Measurements from ENCODE around the gene NCOA6. TPM values are rescaled to one million over a fixed set of nuclear protein-coding genes. Genes with fewer than 3 reads are reported as not detected.

NCOA6 gene
- total RNA-seq, 1 donor: 11.3 TPM

DNA sequence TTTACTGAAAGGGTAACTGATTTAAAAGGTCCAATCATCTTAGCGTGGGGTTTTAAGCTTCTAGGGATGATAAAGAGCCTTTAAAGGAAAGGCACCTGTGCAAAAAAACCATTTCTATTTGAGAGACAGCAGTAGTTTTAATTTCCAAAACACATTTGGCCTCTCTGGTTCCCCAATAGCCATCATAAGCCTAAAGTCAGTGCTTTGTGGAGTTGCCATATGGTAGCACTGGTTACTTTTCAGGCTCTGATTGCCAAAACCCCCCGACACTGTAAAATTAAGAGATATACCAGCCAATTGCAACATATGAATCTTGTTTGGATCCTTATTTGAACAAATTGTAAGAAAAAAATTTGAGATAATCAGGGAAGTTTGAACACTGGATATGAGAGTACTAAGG, 76.7 kb downstream of the NCOA6 start:
- TF ChIP-seq, protein P1, sequence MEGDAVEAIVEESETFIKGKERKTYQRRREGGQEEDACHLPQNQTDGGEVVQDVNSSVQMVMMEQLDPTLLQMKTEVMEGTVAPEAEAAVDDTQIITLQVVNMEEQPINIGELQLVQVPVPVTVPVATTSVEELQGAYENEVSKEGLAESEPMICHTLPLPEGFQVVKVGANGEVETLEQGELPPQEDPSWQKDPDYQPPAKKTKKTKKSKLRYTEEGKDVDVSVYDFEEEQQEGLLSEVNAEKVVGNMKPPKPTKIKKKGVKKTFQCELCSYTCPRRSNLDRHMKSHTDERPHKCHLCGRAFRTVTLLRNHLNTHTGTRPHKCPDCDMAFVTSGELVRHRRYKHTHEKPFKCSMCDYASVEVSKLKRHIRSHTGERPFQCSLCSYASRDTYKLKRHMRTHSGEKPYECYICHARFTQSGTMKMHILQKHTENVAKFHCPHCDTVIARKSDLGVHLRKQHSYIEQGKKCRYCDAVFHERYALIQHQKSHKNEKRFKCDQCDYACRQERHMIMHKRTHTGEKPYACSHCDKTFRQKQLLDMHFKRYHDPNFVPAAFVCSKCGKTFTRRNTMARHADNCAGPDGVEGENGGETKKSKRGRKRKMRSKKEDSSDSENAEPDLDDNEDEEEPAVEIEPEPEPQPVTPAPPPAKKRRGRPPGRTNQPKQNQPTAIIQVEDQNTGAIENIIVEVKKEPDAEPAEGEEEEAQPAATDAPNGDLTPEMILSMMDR (IDR thresholded peaks at IDR 0.05; ENCODE audit: insufficient read depth, low read length): no peak
- DNase-seq (ENCODE audit: low read depth): no peak
- no peak overlapping the region for H3K4me3 ChIP-seq (ENCODE audit: low read depth, low read length)

DNA sequence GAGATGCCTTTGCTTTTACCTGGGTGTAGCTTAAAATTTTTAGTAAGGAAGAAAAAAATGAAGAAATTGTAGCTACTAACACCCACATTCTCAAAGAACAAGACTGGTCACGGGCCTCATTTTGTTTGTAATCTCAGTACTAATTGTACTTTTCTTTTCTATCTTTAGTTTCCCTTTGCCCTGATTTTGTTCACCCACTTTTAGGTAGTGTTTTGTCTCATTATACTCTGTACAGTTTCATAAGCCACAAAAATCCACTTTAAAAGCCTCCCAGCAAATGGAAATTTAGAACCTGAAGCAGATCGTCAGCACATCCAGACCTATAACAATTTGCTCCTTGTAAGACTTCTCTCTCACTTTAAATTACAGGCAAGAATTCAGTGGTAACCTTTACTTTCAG, 78.0 kb downstream of the NCOA6 start:
- TF ChIP-seq, protein P1 (IDR thresholded peaks at IDR 0.05; ENCODE audit: insufficient read depth, low read length): no peak
- no peak overlapping the region for H3K4me3 ChIP-seq (ENCODE audit: low read depth, low read length)
- DNase-seq (ENCODE audit: low read depth): no peak

DNA sequence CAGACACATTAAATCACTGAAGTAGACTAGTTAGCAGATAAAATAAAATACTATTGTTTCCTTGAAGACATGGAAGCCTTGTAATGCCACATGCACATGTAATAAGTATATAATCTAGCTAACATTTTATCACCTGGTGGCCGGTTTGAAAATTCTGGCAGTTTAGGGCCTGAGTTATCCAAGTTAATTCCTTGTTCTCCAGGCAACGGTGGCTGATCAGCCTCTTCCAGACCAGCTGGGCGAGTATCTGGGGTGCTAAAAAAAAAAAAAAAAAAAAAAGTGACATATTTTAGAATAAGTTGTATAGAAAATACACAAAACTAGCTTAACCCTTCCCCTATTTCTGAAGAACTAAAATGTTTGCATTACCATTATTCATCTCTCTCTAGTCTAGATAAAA, 78.8 kb downstream of the NCOA6 start:
- H3K4me3 ChIP-seq (ENCODE audit: low read depth, low read length): no peak overlapping the region
- TF ChIP-seq, protein P1 (IDR thresholded peaks at IDR 0.05; ENCODE audit: insufficient read depth, low read length): no peak
- peak; percentile 2 for DNase-seq (ENCODE audit: low read depth)

DNA sequence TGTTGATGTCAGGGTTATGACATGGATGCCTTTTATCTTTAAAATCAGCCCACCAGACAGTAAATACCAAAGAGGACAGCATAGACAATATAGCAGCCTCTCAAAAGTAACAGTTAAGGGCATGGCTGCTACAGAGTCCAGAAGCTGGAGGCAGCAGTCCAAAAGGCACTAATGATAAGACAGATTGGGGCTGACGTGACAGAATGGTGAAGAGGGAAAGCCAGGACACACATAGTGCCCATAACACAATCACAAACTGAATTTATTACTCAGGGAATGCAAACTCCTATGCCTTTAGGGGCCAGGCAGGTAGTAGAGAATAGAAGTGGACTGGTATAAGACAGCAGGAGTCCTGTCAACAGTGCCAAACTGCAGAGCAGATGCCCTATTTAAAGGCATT, 80.6 kb downstream of the NCOA6 start:
- no peak for DNase-seq (ENCODE audit: low read depth)
- TF ChIP-seq, protein P1 (IDR thresholded peaks at IDR 0.05; ENCODE audit: insufficient read depth, low read length): no peak
- no peak overlapping the region for H3K4me3 ChIP-seq (ENCODE audit: low read depth, low read length)

DNA sequence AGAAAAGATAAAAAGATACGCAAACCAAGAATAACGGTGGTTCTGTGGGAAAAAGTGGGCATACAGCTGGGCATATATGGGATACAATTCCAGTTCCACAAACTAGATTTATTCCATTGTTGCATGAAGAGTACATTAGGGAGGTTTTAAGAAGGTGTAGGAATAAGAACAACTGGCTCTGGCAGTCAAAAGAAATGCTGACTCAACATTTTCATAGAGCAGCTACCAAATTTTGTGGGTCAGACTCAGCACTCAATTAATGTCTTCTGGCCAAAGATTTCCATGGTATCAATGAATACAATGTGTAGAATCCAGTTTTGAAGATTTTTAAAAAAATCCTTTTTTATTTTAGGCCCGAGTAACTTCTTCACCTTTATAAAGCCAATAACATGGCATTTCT, 81.1 kb downstream of the NCOA6 start:
- TF ChIP-seq, protein P1 (IDR thresholded peaks at IDR 0.05; ENCODE audit: insufficient read depth, low read length): no peak
- DNase-seq (ENCODE audit: low read depth): no peak
- no peak overlapping the region for H3K4me3 ChIP-seq (ENCODE audit: low read depth, low read length)

DNA sequence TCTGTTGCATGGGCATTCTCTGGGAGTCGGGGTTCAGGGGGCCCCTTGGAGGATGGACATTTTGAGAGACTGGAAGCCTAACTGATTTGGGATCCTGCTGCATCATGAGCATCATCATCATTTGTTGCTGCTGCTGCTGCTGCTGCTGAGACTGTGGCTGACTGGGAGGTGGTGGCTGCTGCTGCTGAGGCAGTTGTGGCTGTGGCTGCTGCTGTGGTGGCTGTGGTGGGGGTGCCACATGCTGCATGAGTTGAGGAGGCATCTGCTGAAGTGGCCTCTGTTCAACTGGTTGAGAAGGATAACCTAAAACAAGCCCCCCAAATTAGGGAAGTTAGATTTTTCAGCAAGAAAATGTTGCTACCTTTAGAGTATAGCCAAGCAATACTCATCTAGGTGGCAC, 82.4 kb downstream of the NCOA6 start:
- TF ChIP-seq, protein P1 (IDR thresholded peaks at IDR 0.05; ENCODE audit: insufficient read depth, low read length): no peak
- H3K4me3 ChIP-seq (ENCODE audit: low read depth, low read length): no peak overlapping the region
- DNase-seq (ENCODE audit: low read depth): no peak

DNA sequence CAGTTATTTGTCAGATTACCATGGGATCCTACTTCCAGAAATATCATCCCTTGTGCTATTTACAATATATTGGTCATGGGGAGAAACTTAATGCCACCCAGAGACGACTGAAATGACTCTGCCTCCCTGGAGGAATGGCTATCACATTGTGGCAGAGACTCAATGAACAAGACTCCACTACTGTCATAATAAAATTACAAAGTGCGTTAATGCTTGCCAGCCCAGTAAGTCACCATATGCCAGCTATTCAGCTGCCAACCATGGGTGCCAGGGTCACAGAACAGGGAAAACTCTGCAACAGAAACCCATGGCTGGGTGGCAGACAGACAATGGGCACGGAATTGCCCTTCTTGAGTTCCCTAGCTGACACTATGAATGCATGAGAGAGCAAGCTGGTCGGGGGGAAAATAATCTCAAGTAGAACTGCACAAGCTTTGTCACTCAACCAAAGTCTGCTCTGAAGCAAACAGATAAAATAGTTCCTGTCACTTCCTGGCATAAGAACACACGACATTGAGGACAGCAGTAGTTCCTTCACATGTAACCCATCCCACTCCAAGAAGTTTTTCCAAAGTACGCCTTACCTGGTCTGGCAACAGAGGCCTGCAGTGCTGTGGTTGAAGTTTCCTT, 89.2 kb downstream of the NCOA6 start:
- DNase-seq (ENCODE audit: low read depth): no peak
- TF ChIP-seq, protein P1 (IDR thresholded peaks at IDR 0.05; ENCODE audit: insufficient read depth, low read length): no peak
- no peak overlapping the region for H3K4me3 ChIP-seq (ENCODE audit: low read depth, low read length)
